GM12892 (cell line): ENCODE results near the gene RAB41.

ENCODE experiments used
- POLR2A ChIP-seq: IDR thresholded peaks from 2 replicates; pipeline ENCODE4 v1.6.1; 2011; ENCODE audit warnings: low read depth, low read length, control low read depth
- POLR2AphosphoS5 ChIP-seq: IDR thresholded peaks from 2 replicates; pipeline ENCODE4 v1.6.1; 2011; ENCODE audit warnings: low read depth, low read length, control low read depth

- TF ChIP-seq POLR2A (no peak), POLR2AphosphoS5 (no peak)
These were observed 13.9 kb upstream of the RAB41 start, which contains the start of gene ARR3 for GRCh38 chrX:70268034-70268433.
